ENCODE results near the gene ZNF529. TPM values are rescaled to one million over a fixed set of nuclear protein-coding genes. Genes with fewer than 3 reads are reported as not detected.
A peak's percentile ranks its signal among the peaks of the same experiment; 100 is the strongest.
"Not testable (repeated sequence)": the region's sequence is repeated elsewhere in the genome, so short reads cannot be mapped to it uniquely, and the experiment has no call there.

Gene ZNF529
- total RNA-seq (2014; rRNA removed; shearing (Covaris generic)): 6.0 and 8.2 TPM in 2 replicates

DNA sequence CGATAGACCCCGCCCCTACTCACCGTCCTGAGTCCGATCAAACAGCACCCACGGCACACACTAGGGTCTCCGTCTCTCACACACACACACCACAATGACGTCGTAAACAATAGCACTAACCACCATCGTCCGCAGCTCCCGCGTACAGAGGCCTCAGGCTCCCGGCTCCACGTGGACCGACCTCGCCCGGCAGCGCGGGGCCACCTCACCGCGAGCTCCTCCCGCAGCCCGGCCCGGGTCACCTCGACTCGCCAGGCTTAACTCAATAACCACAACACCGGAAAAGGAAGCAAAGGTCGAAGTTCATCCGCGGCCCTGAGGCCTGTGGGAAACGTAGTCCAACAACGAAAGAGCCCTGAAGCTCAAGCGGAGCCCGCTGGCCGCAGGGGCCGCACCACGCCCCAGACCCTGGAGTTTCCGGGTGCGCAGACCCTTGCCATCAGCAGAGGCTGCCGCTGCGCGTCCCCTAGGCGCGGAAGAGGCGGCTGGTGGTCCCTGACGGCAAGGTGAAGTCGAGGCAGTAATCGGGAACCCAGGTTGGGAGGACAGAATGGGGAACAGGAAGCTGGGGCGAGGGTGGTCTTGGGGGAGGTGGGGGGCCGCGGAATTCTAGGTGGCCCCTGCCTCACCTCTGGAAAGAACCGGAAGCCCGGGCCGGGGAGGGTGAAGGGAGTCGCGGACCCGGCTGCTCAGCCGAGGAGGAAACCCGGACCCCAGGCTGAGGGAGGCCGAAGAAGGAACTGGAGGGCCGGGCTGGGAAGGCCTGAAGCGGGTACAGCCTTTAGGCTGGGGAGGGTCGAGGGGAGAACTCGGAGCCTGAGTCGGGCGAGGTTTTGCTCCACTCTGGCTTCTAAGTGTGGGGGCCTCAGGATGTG is at the start of gene ZNF529:
Gene ZNF529, minus strand, starts transcription at position 273 of the 875 bp plus-strand sequence. CDS start 946 bp downstream, outside the sequence.
- Histone ChIP-seq H3K27me3 (ENCODE audit: control insufficient read depth, insufficient read depth, low read length) (no peaks in the 10 kb centered on the region), H3K36me3 (replicated peaks; ENCODE audit: control insufficient read depth, insufficient read depth, low read length) (peaks cover 6% of the 10 kb centered on the region), H3K4me3 (ENCODE audit: insufficient read depth, low read depth, low read length) (peak within 1 kb of the TSS; percentile 89)
- peak; percentile 93 for DNase-seq

DNA sequence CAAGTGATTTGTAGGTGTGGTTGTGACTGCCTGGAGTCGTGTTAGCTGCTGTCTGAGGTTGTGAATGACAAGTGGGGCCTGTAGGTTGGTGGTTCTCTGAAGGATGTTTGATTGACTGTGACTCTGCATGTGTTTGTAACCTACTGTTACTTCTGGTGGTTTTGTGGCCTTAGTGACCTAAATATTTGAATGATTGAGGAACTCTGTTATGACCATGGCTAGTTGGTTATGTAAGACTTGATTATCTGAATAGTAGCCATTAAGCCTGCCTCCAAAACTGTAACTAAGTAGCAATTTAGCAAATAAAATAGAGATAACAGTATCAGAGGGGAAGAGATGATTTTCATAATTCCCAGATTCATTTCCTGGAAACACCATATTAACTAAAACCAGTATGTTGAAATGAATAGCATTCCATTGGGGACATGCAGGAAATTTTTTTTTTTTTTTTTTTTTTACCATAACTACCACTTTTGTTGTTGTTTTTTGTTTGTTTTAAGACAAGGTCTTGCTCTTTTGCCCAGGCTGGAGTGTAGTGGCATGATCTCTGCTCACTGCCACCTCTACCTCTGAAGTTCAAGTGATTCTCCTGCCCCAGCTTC is 32.9 kb upstream of the ZNF529 start:
- DNase-seq: no peak
- Histone ChIP-seq H3K27me3 (ENCODE audit: control insufficient read depth, insufficient read depth, low read length) (peaks cover 4% of the 10 kb centered on the region), H3K4me3 (ENCODE audit: insufficient read depth, low read depth, low read length) (peak overlapping the region; percentile 82), H3K36me3 (replicated peaks; ENCODE audit: control insufficient read depth, insufficient read depth, low read length) (peaks cover 3% of the 10 kb centered on the region; the same call in 1 of the 2 replicates)

GRCh38 chr19:36605101-36605876 is 32.2 kb upstream of the ZNF529 start, which contains the start of gene ZNF382:
TSS of gene ZNF382 (plus strand) at chr19:36605313. CDS start at chr19:36609915, 4,602 bp downstream.
- Histone ChIP-seq H3K36me3 (replicated peaks; ENCODE audit: control insufficient read depth, insufficient read depth, low read length) (no peaks in the 10 kb centered on the region), H3K27me3 (ENCODE audit: control insufficient read depth, insufficient read depth, low read length) (peaks cover 4% of the 10 kb centered on the region), H3K4me3 (ENCODE audit: insufficient read depth, low read depth, low read length) (peak within 1 kb of the TSS; percentile 82)
- DNase-seq: peak; percentile 85

DNA sequence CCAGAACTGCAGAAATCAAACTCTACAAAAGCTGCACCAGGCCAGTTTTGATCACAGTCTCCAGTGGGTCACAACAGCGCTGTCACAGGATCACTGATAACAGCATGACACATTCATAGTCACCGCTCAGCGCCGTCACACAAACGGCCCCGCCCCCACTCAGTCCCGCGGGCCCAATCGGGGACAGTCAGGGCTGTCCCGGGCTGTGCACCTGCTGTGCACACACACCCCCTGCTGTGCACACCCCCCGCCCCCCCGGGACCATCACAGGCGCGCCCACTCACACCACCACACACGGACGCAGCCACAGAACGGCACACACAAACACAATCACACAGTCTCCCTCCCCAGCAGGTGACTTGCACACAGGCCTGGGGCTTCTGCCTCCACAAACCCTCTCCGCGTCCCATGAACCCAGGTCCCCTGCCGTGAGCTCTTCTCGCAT is 31.6 kb upstream of the ZNF529 start:
- H3K4me3 ChIP-seq (ENCODE audit: insufficient read depth, low read depth, low read length): peak overlapping the region; percentile 82
- DNase-seq: no peak
- H3K27me3 ChIP-seq (ENCODE audit: control insufficient read depth, insufficient read depth, low read length): peaks cover 4% of the 10 kb centered on the region
- H3K36me3 ChIP-seq (replicated peaks; ENCODE audit: control insufficient read depth, insufficient read depth, low read length): no peaks in the 10 kb centered on the region

- DNase-seq; H3K4me3 ChIP-seq (ENCODE audit: insufficient read depth, low read depth, low read length); H3K36me3 ChIP-seq (replicated peaks; ENCODE audit: control insufficient read depth, insufficient read depth, low read length); H3K27me3 ChIP-seq (ENCODE audit: control insufficient read depth, insufficient read depth, low read length): not testable (repeated sequence)
These were observed 29.6 kb upstream of the ZNF529 start for GRCh38 chr19:36602681-36603080.

DNA sequence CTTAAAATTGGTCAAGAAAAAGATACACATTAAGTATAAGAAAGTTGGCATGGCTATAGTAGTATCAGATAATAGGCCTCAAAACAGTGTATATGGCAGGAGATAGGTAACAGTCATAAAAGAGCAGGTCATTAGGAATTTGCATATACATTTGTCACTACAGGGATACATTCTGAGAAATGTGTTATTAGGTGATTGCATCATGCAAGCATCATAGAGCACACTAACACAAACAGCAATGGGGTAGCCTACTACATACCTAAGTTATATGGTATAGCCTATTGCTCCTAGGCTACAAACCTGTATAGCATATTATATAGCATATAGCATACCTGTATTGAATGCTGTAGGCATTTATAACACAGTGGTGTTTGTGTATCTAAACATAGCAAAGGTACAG is 6.2 kb upstream of the ZNF529 start:
- Histone ChIP-seq H3K4me3 (ENCODE audit: insufficient read depth, low read depth, low read length) (no peak overlapping the region), H3K27me3 (ENCODE audit: control insufficient read depth, insufficient read depth, low read length) (no peaks in the 10 kb centered on the region), H3K36me3 (replicated peaks; ENCODE audit: control insufficient read depth, insufficient read depth, low read length) (peaks cover 6% of the 10 kb centered on the region)
- DNase-seq: no peak

DNA sequence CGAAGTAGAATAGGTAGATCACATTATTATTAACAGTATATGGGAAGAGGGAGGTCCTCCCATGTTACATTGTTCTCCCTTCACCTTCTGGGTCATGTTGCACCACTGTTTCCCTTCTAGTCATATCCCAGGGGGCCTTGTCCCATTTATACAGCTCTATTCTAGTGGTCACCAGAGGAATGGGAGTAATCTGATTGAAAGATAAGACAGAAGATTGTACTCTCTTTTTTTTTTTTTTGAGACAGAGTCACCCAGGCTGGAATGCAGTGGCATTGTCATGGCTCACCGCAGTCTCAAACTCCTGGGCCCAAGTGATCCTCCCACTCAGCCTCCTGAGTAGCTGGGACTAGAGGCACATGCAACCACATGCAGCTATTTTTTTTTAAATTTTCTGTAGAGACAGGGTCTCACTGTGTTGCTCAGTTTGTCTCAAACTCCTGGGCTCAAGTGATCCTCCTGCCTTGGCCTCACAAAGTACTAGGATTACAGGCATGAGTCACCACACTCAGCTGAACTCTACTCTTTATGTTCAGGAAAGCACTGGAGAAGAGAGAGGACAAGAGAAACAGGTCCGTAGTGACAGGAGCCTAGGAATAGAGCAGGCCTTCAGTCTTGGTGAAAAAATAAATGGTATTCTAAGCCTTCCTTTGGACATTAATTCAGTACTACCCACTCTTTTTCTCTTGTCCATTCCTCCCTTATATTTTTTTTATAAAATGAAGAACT is 4.3 kb upstream of the ZNF529 start:
- Histone ChIP-seq H3K4me3 (ENCODE audit: insufficient read depth, low read depth, low read length) (no peak overlapping the region), H3K27me3 (ENCODE audit: control insufficient read depth, insufficient read depth, low read length) (no peaks in the 10 kb centered on the region), H3K36me3 (replicated peaks; ENCODE audit: control insufficient read depth, insufficient read depth, low read length) (peaks cover 6% of the 10 kb centered on the region)
- DNase-seq: no peak

GRCh38 chr19:36574741-36575140 is 1.6 kb upstream of the ZNF529 start:
- H3K4me3 ChIP-seq (ENCODE audit: insufficient read depth, low read depth, low read length): no peak overlapping the region
- no peak for DNase-seq
- peaks cover 6% of the 10 kb centered on the region for H3K36me3 ChIP-seq (replicated peaks; ENCODE audit: control insufficient read depth, insufficient read depth, low read length)
- no peaks in the 10 kb centered on the region for H3K27me3 ChIP-seq (ENCODE audit: control insufficient read depth, insufficient read depth, low read length)

GRCh38 chr19:36573895-36574720 is 1.0 kb upstream of the ZNF529 start:
- no peak for DNase-seq
- Histone ChIP-seq H3K36me3 (replicated peaks; ENCODE audit: control insufficient read depth, insufficient read depth, low read length) (peaks cover 6% of the 10 kb centered on the region), H3K27me3 (ENCODE audit: control insufficient read depth, insufficient read depth, low read length) (no peaks in the 10 kb centered on the region), H3K4me3 (ENCODE audit: insufficient read depth, low read depth, low read length) (peak overlapping the region; percentile 89)

- DNase-seq: peak; percentile 17
These were observed 486 bp downstream of the ZNF529 start for GRCh38 chr19:36572593-36573019.

DNA sequence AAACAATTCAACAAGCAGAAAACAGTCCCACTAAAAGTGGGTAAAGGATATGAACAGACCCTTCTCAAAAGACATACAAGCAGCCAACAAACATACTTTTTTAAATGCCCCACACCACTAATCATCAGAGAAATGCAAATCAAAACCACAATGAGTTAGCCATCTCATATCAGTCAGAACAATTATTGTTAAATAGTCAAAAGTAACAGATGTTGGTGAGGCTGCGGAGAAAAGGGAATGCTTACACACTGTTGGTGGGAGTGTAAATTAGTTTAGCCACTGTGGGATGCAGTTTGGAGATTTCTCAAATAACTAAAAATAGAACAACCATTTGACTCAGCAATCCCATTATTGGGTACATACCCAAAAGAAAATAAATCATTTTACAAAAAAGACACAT is 8.7 kb downstream of the ZNF529 start:
- Histone ChIP-seq H3K36me3 (replicated peaks; ENCODE audit: control insufficient read depth, insufficient read depth, low read length) (no peaks in the 10 kb centered on the region; the same call in 1 of the 2 replicates), H3K27me3 (ENCODE audit: control insufficient read depth, insufficient read depth, low read length) (no peaks in the 10 kb centered on the region), H3K4me3 (ENCODE audit: insufficient read depth, low read depth, low read length) (no peak overlapping the region)
- no peak for DNase-seq

More at GRCh38 chr19:36572593-36573019, 486 bp downstream of the ZNF529 start:
- Histone ChIP-seq H3K27me3 (ENCODE audit: control insufficient read depth, insufficient read depth, low read length) (no peaks in the 10 kb centered on the region), H3K4me3 (ENCODE audit: insufficient read depth, low read depth, low read length) (peak overlapping the region; percentile 89), H3K36me3 (replicated peaks; ENCODE audit: control insufficient read depth, insufficient read depth, low read length) (peaks cover 4% of the 10 kb centered on the region)

DNA sequence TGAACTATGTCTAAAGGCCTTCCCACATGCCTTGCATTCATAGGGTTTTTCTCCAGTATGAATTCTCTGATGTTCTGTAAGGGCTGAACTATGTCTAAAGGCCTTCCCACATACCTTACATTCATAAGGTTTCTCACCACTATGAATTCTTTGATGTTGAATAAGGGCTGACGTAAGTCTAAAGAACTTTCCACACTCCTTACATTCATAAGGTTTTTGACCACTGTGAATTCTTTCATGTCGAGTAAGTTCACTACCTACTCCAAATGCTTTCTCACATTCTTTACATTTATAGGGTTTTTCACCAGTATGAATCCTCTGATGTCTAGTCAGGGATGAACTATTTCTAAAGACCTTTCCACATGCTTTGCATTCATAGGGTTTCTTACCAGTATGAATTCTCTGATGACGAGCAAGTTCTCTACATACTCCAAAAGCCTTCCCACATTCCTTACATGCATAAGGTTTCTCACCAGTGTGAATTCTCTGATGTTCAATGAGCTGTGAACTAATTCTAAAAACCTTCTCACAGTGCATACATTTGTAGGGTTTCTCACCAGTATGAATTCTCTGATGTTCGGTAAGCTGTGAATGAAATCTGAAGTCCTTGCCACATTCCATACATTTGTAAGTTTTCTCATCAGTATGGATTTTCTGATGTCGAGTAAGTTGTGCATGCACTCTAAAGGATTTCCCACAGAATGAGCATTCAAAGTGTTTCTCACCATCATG is 25.9 kb downstream of the ZNF529 start:
- DNase-seq: no peak
- Histone ChIP-seq H3K4me3 (ENCODE audit: insufficient read depth, low read depth, low read length) (no peak overlapping the region), H3K36me3 (replicated peaks; ENCODE audit: control insufficient read depth, insufficient read depth, low read length) (peaks cover 16% of the 10 kb centered on the region), H3K27me3 (ENCODE audit: control insufficient read depth, insufficient read depth, low read length) (no peaks in the 10 kb centered on the region)
